Liver (tissue), 9 donors: ENCODE data around the gene CACNG4. TPM values are rescaled to one million over a fixed set of nuclear protein-coding genes. Genes with fewer than 3 reads are reported as not detected.

Experiments
- DNase-seq: peaks from one replicate; pipeline ENCODE4 v3.0.0-alpha.2; 2017; ENCODE audit warnings: low spot score
- H3K27ac ChIP-seq, 2 donors: one replicate each; pipeline ENCODE4 v1.7.0; 2013; ENCODE audit warnings: inconsistent platforms in 2 of 2, low read length in 2 of 2, control low read depth in 1 of 2, low read depth in 1 of 2, mild to moderate bottlenecking in 1 of 2
- H3K27me3 ChIP-seq, 4 donors: one replicate each; pipeline versions ENCODE4 v1.6.1 to v1.7.0; 2013; ENCODE audit warnings: low read length in 3 of 4, inconsistent platforms in 1 of 4, mild to moderate bottlenecking in 1 of 4, moderate library complexity in 1 of 4; ENCODE audit not compliant: control insufficient read depth in 4 of 4, insufficient read depth in 4 of 4
- H3K36me3 ChIP-seq, 4 donors: one replicate each; pipeline versions ENCODE4 v1.6.1 to v1.7.0; 2013; ENCODE audit warnings: low read length in 3 of 4, mild to moderate bottlenecking in 3 of 4, low read depth in 1 of 4, moderate library complexity in 1 of 4; ENCODE audit not compliant: control insufficient read depth in 4 of 4, insufficient read depth in 3 of 4
- H3K4me1 ChIP-seq, 4 donors: one replicate each; pipeline versions ENCODE4 v1.6.1 to v1.7.0; 2013; ENCODE audit warnings: low read length in 3 of 4, mild to moderate bottlenecking in 3 of 4, moderate library complexity in 1 of 4; ENCODE audit not compliant: control insufficient read depth in 4 of 4, insufficient read depth in 4 of 4
- H3K4me3 ChIP-seq, 3 donors: one replicate each; pipeline versions ENCODE4 v1.6.1 to v1.7.0; 2013; ENCODE audit warnings: low read length in 3 of 3, control low read depth in 1 of 3, low read depth in 1 of 3, mild to moderate bottlenecking in 1 of 3
- H3K9ac ChIP-seq, 2 donors: one replicate each; pipeline ENCODE4 v1.7.0; 2013; ENCODE audit warnings: low read length in 2 of 2, mild to moderate bottlenecking in 2 of 2, moderate library complexity in 2 of 2, control low read depth in 1 of 2, low read depth in 1 of 2
- H3K9me3 ChIP-seq, 4 donors: one replicate each; pipeline versions ENCODE4 v1.6.1 to v1.7.0; 2013; ENCODE audit warnings: low read length in 3 of 4; ENCODE audit not compliant: control insufficient read depth in 4 of 4
- ATF3 ChIP-seq: IDR thresholded peaks from 2 replicates; pipeline ENCODE4 v1.6.1; 2016; ENCODE audit warnings: antibody characterized with exemption
- CTCF ChIP-seq: fragments of 150-350 bp; IDR thresholded peaks from 2 replicates; pipeline ENCODE4 v1.5.1; 2017; ENCODE audit warnings: improper control_type of control experiment, low read depth, low read length; ENCODE audit not compliant: missing input control
- EGR1 ChIP-seq, 2 donors: IDR thresholded peaks; 2 replicates each; pipeline ENCODE4 v1.6.1; 2016 to 2018; ENCODE audit warnings: antibody characterized with exemption in 2 of 2, low read depth in 2 of 2
- FOXA1 ChIP-seq: IDR thresholded peaks from 2 replicates; pipeline ENCODE4 v1.6.1; 2016; ENCODE audit warnings: antibody characterized with exemption
- FOXA2 ChIP-seq: IDR thresholded peaks from 2 replicates; pipeline ENCODE4 v1.6.1; 2016; ENCODE audit warnings: antibody characterized with exemption
- GABPA ChIP-seq, 2 donors: IDR thresholded peaks in 1 of 2; conservative IDR thresholded peaks in 1 of 2; 2 replicates each; pipeline ENCODE4 v1.6.1; 2016; ENCODE audit warnings: antibody characterized with exemption in 2 of 2, mild to moderate bottlenecking in 1 of 2, moderate library complexity in 1 of 2
- HNF4A ChIP-seq, 2 donors: conservative IDR thresholded peaks; 2 replicates each; pipeline ENCODE4 v1.6.1; 2016; ENCODE audit warnings: antibody characterized with exemption in 2 of 2, mild to moderate bottlenecking in 2 of 2
- HNF4G ChIP-seq: IDR thresholded peaks from 2 replicates; pipeline ENCODE4 v1.6.1; 2016; ENCODE audit warnings: antibody characterized with exemption
- JUND ChIP-seq, 2 donors: IDR thresholded peaks; 2 replicates each; pipeline ENCODE4 v1.6.1; 2016; ENCODE audit warnings: antibody characterized with exemption in 2 of 2
- MAX ChIP-seq: IDR thresholded peaks from 2 replicates; pipeline ENCODE4 v1.6.1; 2016; ENCODE audit warnings: antibody characterized with exemption
- NR2F2 ChIP-seq: IDR thresholded peaks from 2 replicates; pipeline ENCODE4 v1.6.1; 2016; ENCODE audit warnings: antibody characterized with exemption
- RAD21 ChIP-seq, 2 donors: IDR thresholded peaks; 2 replicates each; pipeline ENCODE4 v1.6.1; 2016; ENCODE audit warnings: antibody characterized with exemption in 2 of 2, mild to moderate bottlenecking in 2 of 2
- REST ChIP-seq: IDR thresholded peaks from 2 replicates; pipeline ENCODE4 v1.6.1; 2016; ENCODE audit warnings: antibody characterized with exemption, mild to moderate bottlenecking
- RXRA ChIP-seq, 2 donors: IDR thresholded peaks; 2 replicates each; pipeline ENCODE4 v1.6.1; 2017 to 2018; ENCODE audit warnings: antibody characterized with exemption in 2 of 2, mild to moderate bottlenecking in 1 of 2
- SP1 ChIP-seq: IDR thresholded peaks from 2 replicates; pipeline ENCODE4 v1.6.1; 2018; ENCODE audit warnings: antibody characterized with exemption, mild to moderate bottlenecking
- TAF1 ChIP-seq: conservative IDR thresholded peaks from 2 replicates; pipeline ENCODE4 v1.6.1; 2016; ENCODE audit warnings: antibody characterized with exemption, mild to moderate bottlenecking
- YY1 ChIP-seq: IDR thresholded peaks from 2 replicates; pipeline ENCODE4 v1.6.1; 2016; ENCODE audit warnings: antibody characterized with exemption, mild to moderate bottlenecking
- ZBTB33 ChIP-seq: IDR thresholded peaks from 2 replicates; pipeline ENCODE4 v1.6.1; 2016; ENCODE audit warnings: antibody characterized with exemption
- WGBS: extraction: QIAGEN DNeasy Blood & Tissue Kit; methylation state at CpG from one replicate; pipeline ENCODE4 v1.1.7; 2013; 5-methylcytosine and 5-hydroxymethylcytosine counted together
- polyA plus RNA-seq, 2 donors: library from polyadenylated mRNA; stranded (reverse) in 1 of 2; unstranded in 1 of 2; fragments of 200-250 nt in 1 of 2; fragments of >200 nt in 1 of 2; fragmentation: Nextera tagmentation in 1 of 2; extraction: Ambion mirVana in 1 of 2; gene quantifications; one replicate each; pipeline versions ENCODE4 v1.2.1 to v1.2.3, GENCODE V29; 2013 to 2015
- total RNA-seq, 2 donors: library from RNA; depleted of rRNA; stranded (reverse); fragments of >200 nt; gene quantifications; one replicate each; pipeline ENCODE4 v1.2.3, GENCODE V29; 2014
- donor health status: healthy.
- donor health status: healthy.
- donor health status: healthy.
- donor health status: healthy.
- donor health status: healthy.

Gene CACNG4
- total and polyA plus RNA-seq, 4 donors, result 0.02 to 0.09 (median 0.08) TPM; not detected in 1

GRCh38 chr17:66970140-66970539 lies 5.6 kb downstream of the CACNG4 start:
- Histone ChIP-seq H3K36me3 (no peaks in the 10 kb centered on the region), H3K27me3 (peaks cover 0 to 6% (median 3%) of the 10 kb centered on the region in 4 donors), H3K9me3 (no peaks in the 10 kb centered on the region), H3K9ac (no peak overlapping the region), H3K4me3 (no peak overlapping the region), H3K27ac (no peak overlapping the region), H3K4me1 (peaks cover 5 to 11% (median 8%) of the 10 kb centered on the region in 4 donors)
- DNase-seq, result no peak
- 85% methylated on average over 6 of the region's 6 CpGs for whole genome bisulfite sequencing
- no peak for TF ChIP-seq HNF4G
- TF ChIP-seq MAX, result no peak
- TF ChIP-seq TAF1, result no peak
- no peak for TF ChIP-seq HNF4A (conservative IDR thresholded peaks at IDR 0.05)
- TF ChIP-seq FOXA2, result no peak
- no peak for TF ChIP-seq NR2F2
- TF ChIP-seq SP1, result no peak
- TF ChIP-seq ATF3, result no peak
- TF ChIP-seq RAD21 (IDR thresholded peaks at IDR 0.05), result no peak
- no peak for TF ChIP-seq FOXA1
- TF ChIP-seq JUND (IDR thresholded peaks at IDR 0.05), result no peak
- TF ChIP-seq ZBTB33, result no peak
- TF ChIP-seq EGR1 (IDR thresholded peaks at IDR 0.05; ENCODE audit: low read depth in 2 of 2), result no peak
- no peak for TF ChIP-seq GABPA (IDR thresholded peaks at IDR 0.05 in 1 of 2, conservative IDR thresholded peaks at IDR 0.05 in 1 of 2)

GRCh38 chr17:66970797-66971196 lies 6.3 kb downstream of the CACNG4 start:
- 87% methylated on average over 6 of the region's 6 CpGs for WGBS
- no peak overlapping the region for H3K27ac ChIP-seq
- no peak overlapping the region for H3K9ac ChIP-seq
- DNase-seq, result no peak
- no peaks in the 10 kb centered on the region for H3K9me3 ChIP-seq
- TF ChIP-seq JUND (IDR thresholded peaks at IDR 0.05), result no peak
- no peak for TF ChIP-seq REST
- no peak for TF ChIP-seq FOXA1
- TF ChIP-seq TAF1, result no peak
- no peak for TF ChIP-seq HNF4G
- no peak for TF ChIP-seq CTCF
- TF ChIP-seq RXRA (IDR thresholded peaks at IDR 0.05), result no peak
- TF ChIP-seq MAX, result no peak
- no peak for TF ChIP-seq EGR1 (IDR thresholded peaks at IDR 0.05; ENCODE audit: low read depth in 2 of 2)
- TF ChIP-seq NR2F2, result no peak
- TF ChIP-seq RAD21 (IDR thresholded peaks at IDR 0.05), result no peak
- TF ChIP-seq SP1, result no peak
- no peak for TF ChIP-seq HNF4A (conservative IDR thresholded peaks at IDR 0.05)
- TF ChIP-seq ATF3, result no peak
- no peak for TF ChIP-seq YY1
- no peak for TF ChIP-seq FOXA2
- no peak for TF ChIP-seq ZBTB33
- TF ChIP-seq GABPA (IDR thresholded peaks at IDR 0.05 in 1 of 2, conservative IDR thresholded peaks at IDR 0.05 in 1 of 2), result no peak
- H3K27me3 ChIP-seq, result peaks cover 0 to 6% (median 3%) of the 10 kb centered on the region in 4 donors
- peaks cover 2 to 8% (median 6%) of the 10 kb centered on the region in 4 donors for H3K4me1 ChIP-seq
- H3K4me3 ChIP-seq, result no peak overlapping the region
- H3K36me3 ChIP-seq, result no peaks in the 10 kb centered on the region
